ENCODE measurements around the gene C1orf35.

DNA sequence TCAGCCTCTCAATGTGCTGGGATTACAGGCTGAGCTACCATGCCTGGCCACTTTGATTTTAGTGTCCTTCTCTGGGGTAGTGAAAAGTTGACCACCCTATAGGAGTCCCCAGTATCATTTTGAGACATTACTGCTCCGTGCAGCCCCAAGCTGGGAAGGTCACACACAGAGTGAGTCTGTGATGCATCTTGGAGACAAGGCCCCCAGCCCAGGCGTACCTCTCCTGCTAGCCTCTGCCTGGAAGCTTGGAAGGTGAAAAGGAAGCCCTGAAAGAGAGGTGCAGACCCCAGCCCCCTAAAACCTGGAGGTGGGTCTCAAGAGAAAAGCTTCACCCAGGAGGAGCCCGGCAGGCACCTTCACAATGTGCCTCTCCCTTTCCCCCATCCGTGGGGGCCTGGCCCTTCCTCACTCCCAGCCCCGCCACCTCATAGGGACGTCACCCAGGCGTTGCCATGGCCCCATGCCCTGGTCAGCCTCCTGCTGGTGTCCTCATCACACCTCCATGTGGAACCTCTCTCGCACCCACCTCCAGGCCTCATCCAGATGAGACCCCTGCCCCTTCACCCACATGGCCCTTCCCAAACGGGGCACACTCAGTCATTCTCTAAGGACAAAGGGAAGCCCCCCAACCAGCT is 26.2 kb downstream of the C1orf35 start:
- TF ChIP-seq, protein P1, sequence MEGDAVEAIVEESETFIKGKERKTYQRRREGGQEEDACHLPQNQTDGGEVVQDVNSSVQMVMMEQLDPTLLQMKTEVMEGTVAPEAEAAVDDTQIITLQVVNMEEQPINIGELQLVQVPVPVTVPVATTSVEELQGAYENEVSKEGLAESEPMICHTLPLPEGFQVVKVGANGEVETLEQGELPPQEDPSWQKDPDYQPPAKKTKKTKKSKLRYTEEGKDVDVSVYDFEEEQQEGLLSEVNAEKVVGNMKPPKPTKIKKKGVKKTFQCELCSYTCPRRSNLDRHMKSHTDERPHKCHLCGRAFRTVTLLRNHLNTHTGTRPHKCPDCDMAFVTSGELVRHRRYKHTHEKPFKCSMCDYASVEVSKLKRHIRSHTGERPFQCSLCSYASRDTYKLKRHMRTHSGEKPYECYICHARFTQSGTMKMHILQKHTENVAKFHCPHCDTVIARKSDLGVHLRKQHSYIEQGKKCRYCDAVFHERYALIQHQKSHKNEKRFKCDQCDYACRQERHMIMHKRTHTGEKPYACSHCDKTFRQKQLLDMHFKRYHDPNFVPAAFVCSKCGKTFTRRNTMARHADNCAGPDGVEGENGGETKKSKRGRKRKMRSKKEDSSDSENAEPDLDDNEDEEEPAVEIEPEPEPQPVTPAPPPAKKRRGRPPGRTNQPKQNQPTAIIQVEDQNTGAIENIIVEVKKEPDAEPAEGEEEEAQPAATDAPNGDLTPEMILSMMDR (IDR thresholded peaks at IDR 0.05; ENCODE audit: insufficient read depth, low read length) = no peak
- TF ChIP-seq REST (IDR thresholded peaks at IDR 0.05; ENCODE audit: insufficient replicate concordance, low read depth) = no peak
